Lower leg skin (tissue), 4 donors: ENCODE measurements around the gene DCAF8. TPM values are rescaled to one million over a fixed set of nuclear protein-coding genes. Genes with fewer than 3 reads are reported as not detected.

ENCODE experiments used
- DNase-seq, 2 donors: peaks; one replicate each; pipeline ENCODE4 v3.0.0-alpha.2; 2019; ENCODE audit warnings: low spot score in 2 of 2
- H3K4me3 ChIP-seq: fragments of 200-600 bp; sonication (generic); 2 replicates; pipeline ENCODE4 v1.5.1; 2017; ENCODE audit warnings: mild to moderate bottlenecking, low read depth; ENCODE audit not compliant: poor library complexity, severe bottlenecking
- POLR2A ChIP-seq, 2 donors: fragments of 450-650 bp; IDR thresholded peaks; one replicate each; pipeline ENCODE4 v1.6.1; 2016 to 2017; ENCODE audit warnings: antibody characterized with exemption in 2 of 2, mild to moderate bottlenecking in 1 of 2, moderate library complexity in 1 of 2
- WGBS, 2 donors: methylation state at CpG; one replicate each; pipeline ENCODE4 v1.1.5; 2018; 5-methylcytosine and 5-hydroxymethylcytosine counted together
- intact Hi-C: fragments of 100-400 bp; cut with DNase I; formaldehyde crosslinking; loops from one replicate; pipeline ENCODE4 v1.15.0; 2023; ENCODE audit warnings: low total_unique reads
- total RNA-seq, 4 donors: library from RNA; depleted of rRNA; stranded (reverse); fragments of >200 nt; gene quantifications; one replicate each; pipeline ENCODE4 v1.1.0, GENCODE V29; 2016
- TF ChIP-seq, protein P1 (sequence below), 3 donors: fragments of 450-650 bp; IDR thresholded peaks; one replicate each; pipeline ENCODE4 v1.5.1; 2016; ENCODE audit warnings: antibody characterized with exemption in 3 of 3, mild to moderate bottlenecking in 3 of 3, moderate library complexity in 2 of 3

Gene DCAF8
- total RNA-seq, 4 donors from 2014 or later: 90.2 to 141 (median 97.9) TPM

GRCh38 chr1:160220301-160220700, 42.0 kb downstream of the DCAF8 start:
- intact Hi-C loops: no loop called here
- DNase-seq: no peak
- no peak overlapping the region for H3K4me3 ChIP-seq
- TF ChIP-seq, protein P1, sequence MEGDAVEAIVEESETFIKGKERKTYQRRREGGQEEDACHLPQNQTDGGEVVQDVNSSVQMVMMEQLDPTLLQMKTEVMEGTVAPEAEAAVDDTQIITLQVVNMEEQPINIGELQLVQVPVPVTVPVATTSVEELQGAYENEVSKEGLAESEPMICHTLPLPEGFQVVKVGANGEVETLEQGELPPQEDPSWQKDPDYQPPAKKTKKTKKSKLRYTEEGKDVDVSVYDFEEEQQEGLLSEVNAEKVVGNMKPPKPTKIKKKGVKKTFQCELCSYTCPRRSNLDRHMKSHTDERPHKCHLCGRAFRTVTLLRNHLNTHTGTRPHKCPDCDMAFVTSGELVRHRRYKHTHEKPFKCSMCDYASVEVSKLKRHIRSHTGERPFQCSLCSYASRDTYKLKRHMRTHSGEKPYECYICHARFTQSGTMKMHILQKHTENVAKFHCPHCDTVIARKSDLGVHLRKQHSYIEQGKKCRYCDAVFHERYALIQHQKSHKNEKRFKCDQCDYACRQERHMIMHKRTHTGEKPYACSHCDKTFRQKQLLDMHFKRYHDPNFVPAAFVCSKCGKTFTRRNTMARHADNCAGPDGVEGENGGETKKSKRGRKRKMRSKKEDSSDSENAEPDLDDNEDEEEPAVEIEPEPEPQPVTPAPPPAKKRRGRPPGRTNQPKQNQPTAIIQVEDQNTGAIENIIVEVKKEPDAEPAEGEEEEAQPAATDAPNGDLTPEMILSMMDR (IDR thresholded peaks at IDR 0.05): no peak
- no peak for TF ChIP-seq POLR2A (IDR thresholded peaks at IDR 0.05)
- 81 to 96% methylated on average over 2 of the region's 2 CpGs for WGBS, 2 donors

DNA sequence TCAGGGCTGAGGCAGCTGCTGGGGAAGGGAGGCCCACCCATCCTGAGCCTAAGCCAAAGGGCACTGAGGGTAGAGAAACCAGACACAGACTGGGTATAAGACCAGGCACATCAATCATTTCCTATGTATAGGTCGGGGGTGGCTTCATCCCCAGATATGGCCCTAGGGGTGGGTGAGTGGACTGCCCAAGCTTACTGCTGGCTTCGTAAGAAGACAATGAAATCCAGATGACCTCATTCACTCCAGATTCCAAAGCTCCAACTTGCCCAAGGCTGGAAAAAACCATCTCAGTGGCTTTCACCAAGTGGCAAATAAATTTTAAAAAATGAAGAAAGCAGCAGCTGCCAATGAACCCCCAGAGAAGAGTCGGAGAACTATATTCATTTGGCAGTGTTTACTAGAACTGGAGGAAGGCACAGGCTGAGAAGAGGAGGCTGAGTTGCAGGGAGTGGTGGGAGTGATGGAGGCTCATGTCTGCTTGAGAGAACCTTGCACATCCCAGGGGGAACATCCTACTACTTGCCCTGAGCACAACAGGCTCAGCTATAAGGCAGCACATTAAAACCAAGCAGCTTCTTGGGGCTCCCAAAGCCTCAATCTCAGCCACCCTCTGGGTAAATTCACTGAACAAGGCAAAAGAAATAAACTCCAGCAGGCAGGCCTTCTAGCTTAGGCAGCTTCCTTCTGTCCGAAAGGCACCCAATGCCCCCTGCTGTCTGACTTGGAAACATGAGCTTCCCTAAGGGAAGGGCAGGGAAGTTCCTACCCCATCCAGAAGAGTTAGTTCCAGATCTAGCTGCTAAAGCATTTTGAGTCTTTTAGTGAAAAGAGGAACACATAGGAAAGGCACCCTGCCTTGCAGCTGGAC, 43.1 kb downstream of the DCAF8 start:
- no peak for DNase-seq
- H3K4me3 ChIP-seq: no peak overlapping the region
- WGBS, 2 donors: 30 to 34% methylated on average over 4 of the region's 4 CpGs
- no peak for TF ChIP-seq POLR2A (IDR thresholded peaks at IDR 0.05)
- TF ChIP-seq, protein P1 (IDR thresholded peaks at IDR 0.05): no peak
- intact Hi-C loops: no loop called here

DNA sequence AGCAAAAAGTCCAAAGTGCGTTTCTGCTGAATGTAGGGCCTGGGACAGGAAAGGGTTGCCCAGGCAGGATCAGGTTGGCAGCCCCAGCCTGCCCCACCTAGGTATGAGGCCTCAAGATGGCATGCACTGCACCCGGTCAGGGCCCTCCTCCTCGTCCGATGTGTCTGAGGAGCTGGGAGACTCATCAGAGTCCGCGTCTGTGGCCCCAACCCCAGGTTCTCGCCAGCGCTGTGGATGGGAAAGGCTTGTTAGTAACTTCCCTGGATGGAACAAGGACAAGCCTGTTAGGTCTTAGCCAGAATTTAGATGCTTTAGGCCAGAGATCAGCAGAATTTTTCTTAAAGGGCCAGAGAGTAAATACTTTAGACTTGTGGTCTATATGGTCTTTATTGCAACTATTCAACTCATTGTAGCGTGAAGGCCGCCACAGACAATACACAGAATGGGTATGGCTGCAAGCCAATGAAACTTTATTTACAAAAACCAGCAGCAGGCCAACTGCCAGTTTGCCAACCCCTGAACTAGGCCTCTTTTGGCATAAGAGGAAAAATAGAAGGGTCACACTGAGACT, 44.8 kb downstream of the DCAF8 start:
- 38% methylated on average over 10 of the region's 10 CpGs for WGBS, 2 donors
- no peak for DNase-seq
- intact Hi-C loops: no loop called here
- TF ChIP-seq, protein P1 (IDR thresholded peaks at IDR 0.05): no peak
- no peak for TF ChIP-seq POLR2A (IDR thresholded peaks at IDR 0.05)
- no peak overlapping the region for H3K4me3 ChIP-seq

DNA sequence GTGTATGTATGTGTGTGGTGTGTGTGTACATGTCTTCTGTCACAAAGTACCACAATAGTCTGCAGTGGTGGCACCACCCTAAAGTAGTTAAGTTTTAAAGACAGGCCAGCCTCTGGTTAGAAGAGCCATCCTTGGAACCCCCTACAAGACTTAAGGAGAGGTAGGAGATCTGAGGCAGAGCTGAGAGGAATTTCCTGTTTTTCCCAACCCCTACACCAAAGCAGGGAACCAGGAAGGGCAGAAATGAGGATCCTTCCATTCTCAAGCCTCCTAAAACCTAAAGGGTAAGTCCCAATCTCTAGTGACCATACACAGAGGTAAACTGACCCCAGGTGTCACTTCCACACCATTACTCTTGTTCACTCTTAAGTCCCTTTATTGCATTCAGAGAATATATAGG, 46.0 kb downstream of the DCAF8 start:
- TF ChIP-seq POLR2A (IDR thresholded peaks at IDR 0.05): no peak
- TF ChIP-seq, protein P1 (IDR thresholded peaks at IDR 0.05): no peak
- H3K4me3 ChIP-seq: no peak overlapping the region
- intact Hi-C loops: no loop called here
- no peak for DNase-seq

DNA sequence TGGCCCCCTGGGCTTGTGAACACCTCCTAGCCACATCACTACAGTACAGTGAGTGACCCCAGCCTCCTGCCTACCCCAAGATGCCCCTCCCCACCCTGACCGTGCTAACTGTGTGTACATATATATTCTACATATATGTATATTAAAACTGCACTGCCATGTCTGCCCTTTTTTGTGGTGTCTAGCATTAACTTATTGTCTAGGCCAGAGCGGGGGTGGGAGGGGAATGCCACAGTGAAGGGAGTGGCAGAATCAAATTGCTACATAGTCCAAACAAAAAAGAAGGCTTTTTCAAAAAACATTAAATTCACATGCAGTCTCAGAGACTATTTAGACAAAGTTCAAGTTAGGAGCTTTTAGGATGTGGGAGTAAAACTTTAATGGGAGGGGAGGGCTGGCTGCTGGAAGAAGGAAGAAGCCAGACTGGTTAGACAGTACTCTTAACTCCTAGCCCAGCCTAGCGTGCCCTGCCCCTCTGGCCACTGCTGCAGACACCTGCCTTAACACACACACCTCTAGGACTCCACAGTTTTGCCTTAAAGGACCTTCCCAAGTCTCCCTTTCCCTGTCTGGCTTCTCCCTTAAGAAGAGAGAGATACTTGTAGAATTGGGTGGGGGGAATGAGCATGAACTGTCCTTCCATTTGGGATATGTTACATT, 47.7 kb downstream of the DCAF8 start:
- DNase-seq: no peak
- no peak overlapping the region for H3K4me3 ChIP-seq
- intact Hi-C loops: no loop called here
- TF ChIP-seq, protein P1 (IDR thresholded peaks at IDR 0.05): no peak
- WGBS, 2 donors: 48 to 53% methylated on average over 3 of the region's 3 CpGs
